Thyroid gland (tissue), 4 donors: ENCODE measurements around the gene UPF1. TPM values are rescaled to one million over a fixed set of nuclear protein-coding genes. Genes with fewer than 3 reads are reported as not detected.
"Not testable (repeated sequence)": the region's sequence is repeated elsewhere in the genome, so short reads cannot be mapped to it uniquely, and the experiment has no call there.

Experiments
- DNase-seq, 2 donors: peaks; one replicate each; pipeline ENCODE4 v3.0.0-alpha.2; 2019
- H3K27ac ChIP-seq, 3 donors: fragments of 200-600 bp; sonication (generic); 1 replicate in 2 of 3; 2 replicates in 1 of 3; pipeline ENCODE4 v1.5.1; 2016 to 2019; ENCODE audit warnings: mild to moderate bottlenecking in 1 of 3, moderate library complexity in 1 of 3
- H3K27me3 ChIP-seq: fragments of 200-600 bp; sonication (generic); one replicate; pipeline ENCODE4 v1.5.1; 2019
- H3K36me3 ChIP-seq, 2 donors: fragments of 200-600 bp; sonication (generic); one replicate each; pipeline ENCODE4 v1.5.1; 2016 to 2019
- H3K4me1 ChIP-seq, 2 donors: fragments of 200-600 bp; sonication (generic); one replicate each; pipeline ENCODE4 v1.5.1; 2017 to 2019
- H3K4me3 ChIP-seq, 3 donors: fragments of 200-600 bp; sonication (generic); replicated peaks in 1 of 3; 1 replicate in 2 of 3; 2 replicates in 1 of 3; pipeline ENCODE4 v1.5.1; 2016; ENCODE audit warnings: mild to moderate bottlenecking in 1 of 3
- H3K9me3 ChIP-seq: fragments of 200-600 bp; sonication (generic); one replicate; pipeline ENCODE4 v1.5.1; 2017
- CTCF ChIP-seq, 6 experiments: fragments of 200-600 bp in 3 of 6; fragments of 450-650 bp in 3 of 6; sonication (generic) in 3 of 6; IDR thresholded peaks; one replicate each; pipeline ENCODE4 v1.5.1; 2016 to 2019; ENCODE audit warnings: antibody characterized with exemption in 6 of 6, mild to moderate bottlenecking in 2 of 6, inconsistent platforms in 1 of 6, moderate library complexity in 1 of 6
- POLR2A ChIP-seq, 2 donors: fragments of 450-650 bp; IDR thresholded peaks; one replicate each; pipeline ENCODE4 v1.6.1; 2017; ENCODE audit warnings: antibody characterized with exemption in 2 of 2, mild to moderate bottlenecking in 2 of 2, moderate library complexity in 1 of 2
- WGBS, 2 donors: methylation state at CpG; one replicate each; pipeline ENCODE4 v1.1.5; 2017; 5-methylcytosine and 5-hydroxymethylcytosine counted together
- intact Hi-C: fragments of 100-400 bp; cut with DNase I; formaldehyde crosslinking; loops from one replicate; pipeline ENCODE4 v1.15.1; 2023
- total RNA-seq, 4 donors: library from RNA; depleted of rRNA; stranded (reverse); fragments of >200 nt; gene quantifications; one replicate each; pipeline ENCODE4 v1.2.3, GENCODE V29; 2016

Gene UPF1
- total RNA-seq, 4 donors from 2014 or later, result 56.7 to 122 (median 79.6) TPM

DNA sequence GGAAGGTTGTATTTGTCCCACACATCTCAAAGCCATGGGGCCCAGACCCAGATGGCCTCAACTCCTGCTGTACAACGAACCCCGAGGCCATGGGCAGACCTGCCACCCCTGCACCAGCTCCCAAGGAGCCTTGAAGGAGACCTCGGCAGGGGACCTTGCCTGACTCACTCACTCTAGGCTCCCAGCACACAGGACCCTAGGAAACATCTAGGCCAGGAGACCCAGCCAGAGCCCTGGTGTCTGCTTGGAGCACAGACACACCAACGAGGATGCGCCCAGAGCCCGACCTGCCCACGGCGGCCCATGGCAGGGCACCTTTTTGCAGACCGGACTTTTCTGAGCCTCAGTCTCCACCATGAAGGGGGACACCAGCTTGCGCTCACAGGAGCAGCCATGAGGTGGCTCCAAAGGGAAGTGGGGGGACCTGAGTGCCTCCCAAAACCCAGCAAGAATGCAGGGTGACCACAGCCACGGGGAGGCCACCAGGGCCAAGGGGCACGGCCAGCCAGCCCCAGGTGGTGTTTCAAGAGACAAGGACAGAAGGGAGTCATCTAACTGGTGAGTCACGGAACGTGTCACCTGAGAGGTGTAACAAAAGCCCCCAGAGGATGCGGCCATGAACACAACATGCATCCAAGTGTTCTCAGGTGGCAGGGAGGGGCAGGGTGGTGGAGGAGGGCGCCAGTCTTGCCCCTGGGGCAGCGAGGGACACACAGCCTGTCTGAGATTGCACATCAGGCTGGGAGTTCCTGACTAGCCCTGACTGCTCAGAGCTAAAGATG, 69.1 kb downstream of the UPF1 start:
- WGBS, 2 donors, result 91 to 98% methylated on average over 5 to 17 of the region's 17 CpGs
- H3K4me3 ChIP-seq, result no peak overlapping the region
- no peak overlapping the region for H3K27ac ChIP-seq
- no peaks in the 10 kb centered on the region for H3K27me3 ChIP-seq
- H3K36me3 ChIP-seq, result peaks cover 27 to 40% of the 10 kb centered on the region in 2 donors
- peaks cover 0 to 5% of the 10 kb centered on the region in 2 donors for H3K4me1 ChIP-seq
- no peaks in the 10 kb centered on the region for H3K9me3 ChIP-seq
- TF ChIP-seq POLR2A (IDR thresholded peaks at IDR 0.05), result no peak
- no peak for DNase-seq
- intact Hi-C loops, result no loop called here

GRCh38 chr19:18901491-18901890, 69.7 kb downstream of the UPF1 start:
- Histone ChIP-seq H3K27ac (no peak overlapping the region), H3K4me3 (no peak overlapping the region), H3K27me3 (no peaks in the 10 kb centered on the region), H3K36me3 (peaks cover 33 to 46% of the 10 kb centered on the region in 2 donors), H3K4me1 (peaks cover 0 to under 1% of the 10 kb centered on the region in 2 donors), H3K9me3 (no peaks in the 10 kb centered on the region)
- 93 to 95% methylated on average over 7 of the region's 7 CpGs for WGBS, 2 donors
- no peak for DNase-seq
- no peak for TF ChIP-seq CTCF (IDR thresholded peaks at IDR 0.05)
- TF ChIP-seq POLR2A (IDR thresholded peaks at IDR 0.05), result no peak
- intact Hi-C loops, result no loop called here

DNA sequence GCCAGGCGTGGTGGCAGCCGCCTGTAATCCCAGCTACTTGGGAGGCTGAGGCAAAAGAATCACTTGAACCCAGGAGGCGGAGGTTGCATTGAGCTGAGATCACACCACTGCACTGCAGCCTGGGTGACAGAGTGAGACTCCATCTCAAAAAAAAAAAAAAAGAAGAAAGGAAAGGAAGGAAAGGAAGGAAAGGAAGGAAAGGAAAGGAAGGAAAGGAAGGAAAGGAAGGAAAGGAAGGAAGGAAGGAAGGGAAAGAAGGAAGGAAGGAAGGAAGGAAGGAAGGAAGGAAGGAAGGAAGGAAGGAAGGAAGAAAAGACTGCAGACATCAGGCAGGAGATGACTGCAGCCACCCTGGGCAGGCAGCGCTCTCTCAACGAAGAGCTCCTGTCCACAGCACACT, 70.8 kb downstream of the UPF1 start:
- DNase-seq, H3K4me1 ChIP-seq, intact Hi-C loops, H3K27me3 ChIP-seq, H3K4me3 ChIP-seq, H3K9me3 ChIP-seq, H3K27ac ChIP-seq: not testable (repeated sequence)
- WGBS, 2 donors, result 94 to 98% methylated on average over 4 to 5 of the region's 5 CpGs
- H3K36me3 ChIP-seq, result peaks cover 39 to 57% of the 10 kb centered on the region in 2 donors

DNA sequence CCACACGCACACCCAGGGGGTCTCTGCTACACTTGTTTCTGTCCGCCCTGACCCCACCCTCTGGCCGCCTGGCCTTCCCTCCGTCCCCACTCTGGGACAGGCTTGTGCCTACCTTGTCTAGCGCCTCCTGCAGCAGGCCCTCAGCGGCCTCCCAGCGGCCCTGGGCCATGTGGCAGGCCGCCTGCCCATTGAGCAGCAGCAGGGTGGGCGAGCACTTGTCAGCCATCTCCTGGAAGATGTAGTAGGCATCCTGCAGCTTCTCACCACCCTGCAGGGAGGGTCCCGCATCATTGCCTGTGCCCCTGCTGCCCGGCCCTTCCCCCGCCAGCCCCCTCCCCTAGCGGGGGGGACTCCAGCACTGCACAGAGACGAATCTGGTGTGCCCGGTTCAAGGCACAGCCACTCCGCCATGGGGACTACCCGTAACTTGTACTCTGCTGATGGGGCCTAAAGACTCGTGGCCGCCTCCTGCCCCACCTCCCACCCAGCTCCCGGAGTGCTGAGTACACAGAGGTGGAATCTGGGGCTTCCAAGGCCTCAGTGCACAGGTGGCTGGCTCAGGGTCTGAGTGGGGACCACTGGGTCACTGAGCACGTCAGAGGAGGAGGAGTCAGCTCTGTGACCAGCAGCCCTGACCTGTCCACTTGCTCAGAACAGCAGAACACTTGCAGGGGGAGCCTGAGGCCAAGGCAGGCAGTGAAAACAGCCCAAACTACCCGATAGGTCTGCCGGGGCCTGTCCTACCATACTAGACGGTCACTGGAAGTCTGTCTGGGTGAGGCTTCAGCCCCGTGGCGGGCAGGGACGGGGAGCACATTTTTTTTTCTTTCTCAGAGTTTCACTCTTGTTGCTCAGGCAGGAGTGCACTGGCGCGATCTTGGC, 71.6 kb downstream of the UPF1 start:
- 80 to 92% methylated on average over 11 to 28 of the region's 29 CpGs for WGBS, 2 donors
- intact Hi-C loops, result no loop called here
- no peak for DNase-seq
- peaks cover 39 to 61% of the 10 kb centered on the region in 2 donors for H3K36me3 ChIP-seq
- no peaks in the 10 kb centered on the region for H3K4me1 ChIP-seq
- H3K27me3 ChIP-seq, result no peaks in the 10 kb centered on the region
- H3K9me3 ChIP-seq, result no peaks in the 10 kb centered on the region
- no peak overlapping the region for H3K27ac ChIP-seq
- no peak overlapping the region for H3K4me3 ChIP-seq
- TF ChIP-seq POLR2A (IDR thresholded peaks at IDR 0.05), result no peak
- no peak for TF ChIP-seq CTCF (IDR thresholded peaks at IDR 0.05)

- Histone ChIP-seq H3K4me3 (no peak overlapping the region), H3K9me3 (no peaks in the 10 kb centered on the region), H3K4me1 (no peaks in the 10 kb centered on the region), H3K27ac (no peak overlapping the region), H3K36me3 (peaks cover 41 to 61% of the 10 kb centered on the region in 2 donors), H3K27me3 (no peaks in the 10 kb centered on the region)
- TF ChIP-seq POLR2A (IDR thresholded peaks at IDR 0.05), result no peak
- intact Hi-C loops, result no loop called here
- no peak for DNase-seq
- WGBS, 2 donors, result 83 to 88% methylated on average over 7 to 21 of the region's 25 CpGs
These were observed 72.7 kb downstream of the UPF1 start for GRCh38 chr19:18904334-18905057.

DNA sequence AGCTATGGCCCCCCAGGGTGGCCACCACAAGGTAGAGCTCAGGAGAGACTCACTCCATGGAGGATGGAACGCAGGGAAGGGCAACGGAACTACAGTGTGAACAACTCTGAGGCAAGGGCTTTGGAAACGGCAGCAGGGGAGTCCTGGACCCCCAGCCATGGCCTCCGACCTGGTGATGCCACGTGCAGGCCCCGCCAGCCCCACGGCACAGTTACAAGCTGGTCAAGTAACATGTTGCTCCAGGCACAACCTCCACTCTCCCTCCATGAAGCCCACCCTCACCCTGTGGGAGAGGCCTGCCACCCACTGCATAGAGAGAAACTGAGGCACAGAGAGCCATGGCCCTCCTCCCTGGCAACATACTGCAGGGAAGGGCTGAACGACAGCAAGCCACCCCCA, 73.3 kb downstream of the UPF1 start:
- no peak overlapping the region for H3K27ac ChIP-seq
- H3K36me3 ChIP-seq, result peaks cover 36 to 56% of the 10 kb centered on the region in 2 donors
- H3K4me3 ChIP-seq, result no peak overlapping the region
- H3K27me3 ChIP-seq, result no peaks in the 10 kb centered on the region
- intact Hi-C loops, result no loop called here
- DNase-seq, result no peak
- no peaks in the 10 kb centered on the region for H3K4me1 ChIP-seq
- TF ChIP-seq CTCF (IDR thresholded peaks at IDR 0.05) (no peak), POLR2A (IDR thresholded peaks at IDR 0.05) (no peak)
- no peaks in the 10 kb centered on the region for H3K9me3 ChIP-seq
- WGBS, 2 donors, result 86 to 91% methylated on average over 7 to 8 of the region's 8 CpGs
